Fibroblast of the conjunctiva (primary cell): Measurements from ENCODE around the gene CYTH1.
"Not testable (repeated sequence)": the region's sequence is repeated elsewhere in the genome, so short reads cannot be mapped to it uniquely, and the experiment has no call there.

Experiments used
- DNase-seq: peaks from one replicate; pipeline ENCODE4 v3.0.0-alpha.2; 2010; ENCODE audit warnings: low read depth

CYTH1 gene

DNA sequence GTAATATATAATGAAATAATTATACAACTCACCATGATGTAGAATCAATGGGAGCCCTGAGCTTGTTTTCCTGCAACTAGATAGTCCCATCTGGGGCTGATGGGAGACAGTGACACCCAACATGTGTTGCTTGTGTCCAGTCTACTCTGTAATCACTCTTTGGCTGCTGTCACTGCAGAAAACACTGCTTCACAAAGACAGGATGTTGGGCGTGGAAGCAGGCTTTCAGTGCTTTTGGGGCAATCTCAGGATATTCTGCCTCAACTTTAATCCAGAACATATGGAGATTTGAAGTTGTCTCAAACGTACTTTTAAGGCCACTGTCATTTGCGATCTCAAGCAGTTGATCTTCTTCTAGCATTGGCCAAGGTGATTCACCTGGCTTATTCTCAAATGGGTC, 94.9 kb downstream of the CYTH1 start:
- DNase-seq: no peak

DNA sequence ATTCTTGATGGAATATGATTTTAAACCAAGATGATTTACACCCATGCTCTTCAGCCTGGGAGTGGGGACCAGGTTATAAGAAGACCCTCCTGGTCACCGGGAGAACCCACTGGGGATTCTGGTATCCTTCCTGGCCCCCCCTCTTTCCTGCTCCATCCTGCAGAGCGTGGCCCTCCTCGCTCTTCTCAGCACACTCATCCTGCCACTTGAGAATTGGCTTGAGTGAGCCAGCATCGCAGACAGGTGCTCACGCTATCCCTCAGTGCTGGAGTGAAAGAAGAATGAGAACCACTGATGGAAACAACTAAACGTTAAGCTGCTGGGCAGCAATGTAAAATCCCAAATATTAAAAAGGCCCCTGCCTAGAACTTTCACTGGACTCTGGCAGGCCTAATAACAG, 98.0 kb downstream of the CYTH1 start:
- DNase-seq: no peak

DNA sequence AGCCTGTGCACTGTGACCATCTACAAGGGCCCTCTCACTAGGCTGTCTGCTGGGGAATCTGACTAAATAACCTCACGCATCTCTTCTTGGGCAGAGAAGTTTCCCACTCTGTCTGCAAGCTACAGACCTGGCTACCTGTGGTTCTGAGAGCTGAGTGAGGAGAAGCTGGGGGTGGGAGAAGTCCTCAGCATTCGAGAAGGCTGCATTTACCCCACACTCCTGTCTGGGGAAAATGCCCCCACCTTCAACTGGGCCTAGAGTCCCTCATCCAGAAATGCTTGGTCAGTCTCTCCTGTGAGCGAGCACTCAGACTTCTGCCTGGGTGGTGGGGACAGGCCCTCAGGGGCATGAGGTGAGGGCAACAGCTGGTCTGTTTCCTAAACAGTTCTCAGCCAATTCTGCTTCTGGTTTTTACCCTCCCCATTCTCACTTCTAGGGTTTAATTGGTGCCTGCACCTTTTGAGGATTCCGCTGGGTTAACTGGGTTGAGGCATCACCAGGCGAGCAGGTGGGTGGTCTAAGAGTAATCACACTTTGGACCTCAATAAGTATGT, 98.6 kb downstream of the CYTH1 start:
- no peak for DNase-seq

DNA sequence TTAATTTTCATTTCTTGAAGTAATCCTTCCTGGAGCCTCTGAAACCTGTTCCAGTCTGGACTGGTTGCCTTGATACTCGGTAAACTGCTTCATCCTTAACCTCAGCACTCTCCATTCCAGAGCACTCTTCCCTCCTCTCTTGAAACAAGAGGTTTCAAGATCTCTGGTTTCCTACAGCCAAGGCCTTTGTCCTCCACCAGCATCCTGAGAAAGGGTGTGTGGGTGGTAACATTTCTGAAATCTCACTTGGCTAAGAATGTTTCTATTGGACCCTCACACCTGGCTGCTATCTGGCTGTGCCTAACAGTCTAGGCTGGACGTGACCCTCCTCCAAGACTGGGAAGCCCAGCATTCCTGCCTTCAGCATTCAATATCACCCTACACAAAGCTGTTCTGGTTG, 99.7 kb downstream of the CYTH1 start:
- no peak for DNase-seq

DNA sequence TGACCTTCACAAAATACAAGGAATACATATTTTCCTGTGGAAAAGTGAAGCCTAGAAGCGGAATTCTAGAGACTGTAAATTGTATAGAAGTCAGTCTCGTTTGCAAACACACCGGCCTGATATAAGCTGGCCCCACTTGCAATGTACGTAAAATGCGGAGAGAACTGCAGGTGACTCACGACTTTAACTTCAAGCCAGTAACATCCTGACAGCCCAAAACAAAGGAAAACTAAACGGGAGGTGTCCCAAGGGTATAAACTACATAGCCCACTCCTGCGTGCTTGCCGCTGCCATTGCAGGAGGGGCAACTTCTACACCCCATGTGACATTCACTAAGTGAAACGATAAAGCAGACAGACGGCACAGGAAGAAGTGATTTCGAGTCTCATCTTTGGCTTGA, 101.6 kb downstream of the CYTH1 start:
- no peak for DNase-seq

DNA sequence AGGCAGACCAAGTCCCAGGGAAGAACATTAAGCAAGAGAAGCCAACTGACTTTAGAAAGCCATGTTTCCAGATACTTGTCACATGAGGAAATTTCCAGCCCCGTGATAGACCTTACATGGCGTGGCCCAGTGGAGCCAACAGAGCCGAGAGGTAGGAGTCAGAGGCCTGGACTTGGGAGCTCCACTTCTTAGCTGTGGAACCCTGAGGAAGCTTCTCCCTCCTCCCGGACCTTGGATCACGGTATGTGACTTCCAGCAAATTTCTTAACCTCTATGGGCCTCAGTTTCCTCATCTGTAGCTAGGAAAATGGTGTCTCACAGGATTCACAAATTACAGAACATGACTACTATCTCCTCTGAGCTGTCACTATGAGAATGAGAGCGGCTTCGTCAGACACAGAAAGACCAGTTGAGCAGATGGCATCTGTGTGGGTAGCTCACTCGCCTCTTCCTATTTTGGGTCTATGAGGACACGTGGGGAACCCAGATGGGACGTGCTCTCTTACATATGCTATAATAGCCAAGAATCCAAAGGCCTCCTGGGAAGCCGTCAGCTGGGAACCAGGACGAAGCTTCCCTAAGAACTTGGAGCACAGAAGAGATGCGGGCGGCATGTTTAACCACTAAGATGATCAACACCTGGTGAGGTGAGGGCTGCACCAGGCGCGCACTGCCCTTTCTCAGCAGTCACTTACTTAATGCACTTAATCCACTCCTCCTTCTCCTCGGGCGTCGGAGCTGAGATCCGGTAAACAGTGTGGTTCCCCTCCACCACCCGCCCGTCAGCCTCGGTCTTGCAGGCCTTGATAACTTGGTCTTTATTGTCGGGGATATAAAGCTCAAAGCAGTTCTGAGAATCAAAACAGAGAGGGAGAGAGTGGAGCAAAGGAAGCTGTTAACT, 102.3 kb downstream of the CYTH1 start:
- DNase-seq: no peak

DNA sequence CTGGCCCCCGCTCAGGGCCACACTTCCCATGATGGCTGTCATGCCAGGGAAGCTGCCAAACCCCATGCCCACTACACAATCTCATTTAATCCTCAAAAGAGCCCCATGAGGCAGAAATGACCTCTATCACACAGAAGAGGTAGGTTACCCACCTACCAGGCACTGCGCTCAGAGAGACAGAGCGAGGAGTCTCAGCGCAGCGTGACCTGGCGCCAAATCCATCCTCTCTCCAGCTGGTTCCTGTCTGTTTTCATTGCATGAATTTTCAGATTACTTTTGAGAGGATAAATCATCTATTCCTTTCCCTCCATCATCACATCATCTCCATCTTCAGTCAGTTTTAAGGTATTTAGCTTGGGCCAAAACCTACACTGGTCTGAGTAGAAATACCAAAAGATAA, 103.4 kb downstream of the CYTH1 start:
- DNase-seq: no peak

DNA sequence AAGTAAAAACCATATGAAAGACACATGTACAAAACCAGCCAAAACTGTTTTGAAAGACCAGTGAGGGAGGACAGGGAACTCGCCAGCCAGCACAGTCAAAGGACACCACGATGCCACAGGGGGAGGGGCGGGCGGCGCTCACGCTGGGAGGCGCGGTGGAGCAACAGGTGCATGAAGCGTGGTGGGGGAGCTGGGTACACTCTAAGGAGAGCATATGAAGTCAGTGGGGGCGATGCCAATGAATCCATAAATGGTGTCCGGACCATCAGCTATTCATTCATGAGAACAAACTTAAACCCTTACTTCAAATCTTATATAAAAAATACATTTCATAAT, 103.9 kb downstream of the CYTH1 start:
- DNase-seq: no peak

DNA sequence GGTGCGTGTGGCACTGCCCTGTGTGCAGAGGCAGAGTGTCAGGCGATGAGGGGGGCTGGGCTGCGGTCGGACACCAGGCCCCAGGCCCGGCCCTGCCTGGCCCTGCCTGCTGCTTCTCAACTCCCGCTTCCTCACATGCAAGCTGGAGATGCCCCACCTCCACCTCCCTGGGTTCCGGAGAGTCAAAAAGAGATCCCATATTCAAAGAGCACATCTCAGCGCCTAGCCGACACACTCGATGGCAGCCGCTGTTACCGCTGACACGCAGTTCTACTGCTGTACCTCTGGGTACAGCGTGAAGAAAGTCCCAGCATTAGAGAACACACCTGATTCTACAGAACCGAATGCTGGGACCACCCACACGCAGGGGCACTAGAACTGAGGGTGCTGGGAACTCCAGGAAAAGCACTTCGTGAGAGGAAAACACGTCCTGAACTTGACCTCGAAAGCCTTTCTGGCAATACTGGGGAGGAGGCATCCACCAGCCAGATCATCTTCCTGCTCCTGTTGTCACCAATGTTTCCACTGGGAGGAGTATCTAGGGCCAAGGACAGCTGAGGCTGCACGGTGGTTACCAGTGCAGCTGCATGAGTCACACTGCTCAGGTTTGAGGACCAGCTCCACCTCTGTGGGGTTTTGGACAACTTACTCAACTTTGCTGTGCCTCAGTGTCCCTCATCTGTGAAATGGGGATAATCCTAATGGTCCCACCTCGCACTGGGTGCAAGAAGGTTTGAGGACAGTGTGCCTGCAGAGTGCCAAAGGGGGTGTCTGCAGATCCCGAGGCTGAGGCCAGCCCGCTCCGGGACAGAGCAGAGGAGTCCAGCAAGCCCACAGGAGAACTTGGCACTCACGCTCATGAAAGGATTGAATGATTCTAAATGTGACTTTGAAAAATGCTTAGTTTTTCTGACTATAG, 104.5 kb downstream of the CYTH1 start:
- DNase-seq: no peak

DNA sequence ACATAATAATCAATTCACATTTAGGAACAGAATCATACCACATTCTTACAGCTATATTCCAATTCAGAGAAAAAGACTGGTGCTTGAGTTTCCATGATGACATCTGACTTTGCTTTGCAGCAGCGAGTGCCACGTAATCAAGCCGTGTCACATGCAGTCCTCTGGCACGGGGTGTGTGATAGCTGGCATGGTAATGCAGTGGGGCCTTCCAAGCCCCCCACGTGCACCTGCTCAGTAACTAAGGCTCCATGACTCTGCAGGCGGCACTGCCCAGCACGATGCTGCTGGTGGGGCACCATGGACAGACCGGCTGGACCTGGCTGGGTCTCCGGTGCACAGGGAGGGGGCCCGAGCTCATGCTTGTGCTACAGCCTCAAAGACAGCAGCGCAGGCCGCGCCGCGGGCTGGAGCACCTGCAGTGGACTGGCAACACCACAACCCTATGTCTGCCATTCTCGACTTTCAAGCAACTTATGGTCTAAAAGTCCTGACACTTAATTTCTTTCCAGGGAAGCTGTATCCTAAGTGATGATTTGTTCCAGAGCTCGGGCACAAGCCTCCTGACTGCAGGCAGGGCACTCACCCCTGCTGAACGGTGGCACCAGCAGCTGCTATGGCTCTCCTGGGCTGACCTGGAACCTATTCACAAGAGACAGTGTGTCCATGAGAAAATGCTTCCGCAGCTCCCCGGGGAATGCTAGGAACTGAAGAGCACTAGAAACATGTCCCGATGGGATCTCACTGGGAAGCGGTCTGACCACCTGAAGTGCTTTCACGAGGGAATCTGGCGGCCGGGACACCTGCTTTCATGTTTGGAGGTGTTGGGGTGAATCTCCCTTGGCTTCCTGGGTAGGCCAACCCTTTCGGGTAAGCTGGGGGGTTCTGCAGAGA, 105.4 kb downstream of the CYTH1 start:
- no peak for DNase-seq

DNA sequence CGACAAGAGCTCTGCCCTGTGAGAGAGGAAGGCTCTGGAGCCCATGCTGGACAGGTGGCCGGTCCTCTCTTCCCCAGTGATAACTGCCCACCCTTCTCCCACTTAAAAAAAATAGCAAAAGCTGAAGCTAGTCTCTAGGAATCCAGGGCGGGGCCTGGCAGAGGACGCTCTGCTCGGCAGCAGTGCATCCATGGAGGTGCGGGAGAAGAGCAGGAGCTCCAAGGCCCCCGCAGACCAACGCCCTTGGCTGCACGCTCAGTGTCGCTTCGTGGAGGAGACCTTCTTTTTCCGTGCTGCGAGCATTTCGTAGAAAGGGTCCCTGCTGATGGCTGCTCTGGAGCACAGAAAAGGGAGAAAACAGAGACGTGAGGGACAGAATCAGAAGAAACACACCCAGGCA, 106.2 kb downstream of the CYTH1 start:
- DNase-seq: no peak

DNA sequence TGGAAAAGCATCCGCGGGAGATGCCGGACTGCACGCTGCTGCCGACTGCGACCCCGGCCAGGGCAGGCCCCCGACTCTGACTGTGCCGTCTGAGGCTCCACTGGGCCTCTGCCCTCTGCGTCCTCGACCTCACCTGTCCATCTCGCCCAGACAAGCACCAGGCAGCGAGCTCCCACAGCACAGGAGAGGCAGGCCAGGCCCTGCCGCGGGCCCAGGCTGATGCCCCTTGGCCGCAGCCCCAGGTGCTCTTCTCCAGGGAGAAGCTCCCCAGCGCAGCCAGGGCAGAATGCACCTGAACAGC, 106.8 kb downstream of the CYTH1 start:
- no peak for DNase-seq

DNA sequence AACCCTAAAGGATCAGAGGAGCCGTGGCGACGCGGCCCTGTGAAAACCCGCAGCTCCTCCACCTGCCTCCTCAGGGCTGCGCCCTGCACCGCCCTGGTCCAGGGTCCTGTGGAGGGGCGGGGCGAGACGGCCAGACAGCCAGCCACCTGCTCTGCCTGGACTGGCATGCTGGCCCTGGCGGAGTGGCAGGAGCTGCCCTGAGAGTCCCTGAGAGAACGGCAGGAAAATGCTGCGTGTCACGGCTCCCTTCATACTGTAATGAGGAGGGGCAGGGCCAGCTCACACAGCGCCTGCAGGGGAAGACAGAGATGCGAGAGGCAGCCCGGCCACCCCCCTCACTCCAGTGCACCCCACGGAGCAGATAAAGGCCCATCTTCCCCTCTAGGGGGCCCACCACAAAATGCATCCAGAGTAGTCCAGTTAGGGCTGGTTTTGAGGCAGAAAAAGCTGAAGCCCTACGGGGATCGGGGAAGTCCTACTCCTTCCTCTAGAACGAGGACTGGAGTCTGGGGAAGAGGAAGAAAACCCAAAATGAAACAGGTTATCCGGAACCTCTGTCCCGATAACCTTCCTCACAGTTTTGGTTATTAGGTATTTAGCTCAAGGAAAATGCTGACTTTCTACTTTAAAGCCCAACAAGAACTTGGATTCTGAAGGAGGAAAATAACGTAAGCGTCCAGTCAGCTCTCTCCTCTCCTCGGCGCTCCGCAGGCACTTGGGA, 107.3 kb downstream of the CYTH1 start:
- DNase-seq: no peak

DNA sequence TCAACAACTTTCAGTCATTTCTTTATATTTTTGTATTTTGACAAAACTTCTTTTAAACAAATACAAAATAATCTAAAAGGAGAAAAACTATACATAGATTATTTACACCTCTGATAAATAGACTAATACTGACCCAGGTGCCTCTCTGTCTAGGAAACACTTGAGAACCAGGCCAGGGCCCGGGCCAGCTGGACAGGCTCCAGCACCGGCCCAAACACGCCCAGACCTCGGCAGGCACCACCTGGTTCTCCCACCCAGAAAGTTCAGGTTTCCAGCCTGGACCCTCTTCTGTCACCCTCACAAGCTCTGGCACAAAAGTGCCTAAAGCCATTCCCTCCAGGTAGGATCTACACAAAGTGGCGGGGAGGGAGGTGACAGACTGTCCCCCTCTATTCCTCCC, 107.9 kb downstream of the CYTH1 start:
- DNase-seq: no peak

DNA sequence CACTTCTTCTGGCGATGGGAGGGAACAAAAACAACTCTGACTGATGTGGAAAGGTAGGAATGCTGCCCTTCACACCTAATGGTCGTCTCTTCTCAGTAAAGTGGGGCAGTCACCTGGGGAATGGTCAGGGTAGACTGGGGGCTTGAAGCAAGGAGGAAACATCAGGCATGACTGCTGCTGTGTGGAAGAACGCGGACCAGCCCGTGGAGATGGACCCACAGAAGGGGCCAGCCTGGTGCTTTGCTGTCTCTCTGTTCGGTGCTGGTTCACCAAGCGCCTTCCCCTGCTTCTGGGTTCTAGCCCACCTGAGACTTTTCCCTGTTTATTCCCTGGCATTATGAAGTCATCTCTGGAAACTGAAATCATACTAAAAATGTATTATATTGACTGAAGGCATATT, 108.7 kb downstream of the CYTH1 start:
- DNase-seq: no peak

DNA sequence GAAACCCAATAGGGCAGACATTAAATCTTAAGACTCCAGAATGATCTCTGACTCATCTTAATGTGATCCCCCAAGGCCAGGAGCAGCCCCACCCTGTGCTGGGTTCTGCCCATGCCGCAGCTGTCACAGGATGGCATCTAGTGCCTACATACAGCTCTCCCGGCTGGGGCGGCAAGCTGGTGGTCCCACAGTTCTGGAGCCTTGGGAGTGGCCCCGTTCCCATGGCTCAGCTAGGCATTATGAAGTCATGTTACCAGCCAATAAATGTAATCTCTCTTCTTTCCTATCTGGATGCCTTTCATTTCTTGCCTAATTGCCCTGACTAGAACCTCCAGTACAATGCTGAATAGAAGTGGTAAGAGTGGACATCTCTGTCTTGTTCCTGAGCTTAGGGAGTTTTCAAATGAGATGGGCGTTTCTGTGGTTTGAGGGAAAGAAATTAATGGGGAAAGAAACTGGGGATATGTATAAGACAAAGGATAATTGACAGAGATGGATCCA, 109.2 kb downstream of the CYTH1 start:
- DNase-seq: no peak

DNA sequence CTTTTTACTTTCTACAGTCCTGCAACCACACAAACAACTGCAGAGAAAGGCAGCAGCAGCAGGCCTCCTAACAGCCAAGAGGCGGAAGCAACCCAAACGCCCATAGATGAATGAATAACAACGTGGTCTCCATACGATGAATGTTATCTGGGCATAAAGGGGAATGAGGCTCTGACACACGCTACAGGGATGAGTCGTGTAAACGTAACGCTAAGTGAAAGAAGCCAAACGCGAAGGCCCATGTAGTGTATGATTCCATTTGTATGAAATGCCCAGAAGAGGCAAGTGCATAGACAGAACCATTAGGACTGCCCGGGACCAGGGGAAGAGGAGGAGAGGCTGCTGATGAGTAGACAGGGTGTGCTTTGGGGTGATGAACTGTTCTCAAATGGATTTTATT, 110.1 kb downstream of the CYTH1 start:
- DNase-seq: no peak

DNA sequence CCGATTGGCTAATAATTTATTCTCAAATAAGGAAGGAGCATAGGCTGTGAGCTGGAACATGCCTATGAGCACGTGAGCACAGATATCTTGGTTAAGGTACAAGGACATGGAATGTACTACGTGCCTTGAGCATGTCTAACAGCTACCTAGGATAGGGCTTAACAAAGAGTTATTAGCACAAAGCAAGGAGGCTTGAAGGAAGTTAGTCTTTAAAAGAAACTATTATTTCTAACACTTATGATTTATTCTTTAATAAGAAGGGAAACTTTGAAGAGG, 110.4 kb downstream of the CYTH1 start:
- not testable (repeated sequence) for DNase-seq

DNA sequence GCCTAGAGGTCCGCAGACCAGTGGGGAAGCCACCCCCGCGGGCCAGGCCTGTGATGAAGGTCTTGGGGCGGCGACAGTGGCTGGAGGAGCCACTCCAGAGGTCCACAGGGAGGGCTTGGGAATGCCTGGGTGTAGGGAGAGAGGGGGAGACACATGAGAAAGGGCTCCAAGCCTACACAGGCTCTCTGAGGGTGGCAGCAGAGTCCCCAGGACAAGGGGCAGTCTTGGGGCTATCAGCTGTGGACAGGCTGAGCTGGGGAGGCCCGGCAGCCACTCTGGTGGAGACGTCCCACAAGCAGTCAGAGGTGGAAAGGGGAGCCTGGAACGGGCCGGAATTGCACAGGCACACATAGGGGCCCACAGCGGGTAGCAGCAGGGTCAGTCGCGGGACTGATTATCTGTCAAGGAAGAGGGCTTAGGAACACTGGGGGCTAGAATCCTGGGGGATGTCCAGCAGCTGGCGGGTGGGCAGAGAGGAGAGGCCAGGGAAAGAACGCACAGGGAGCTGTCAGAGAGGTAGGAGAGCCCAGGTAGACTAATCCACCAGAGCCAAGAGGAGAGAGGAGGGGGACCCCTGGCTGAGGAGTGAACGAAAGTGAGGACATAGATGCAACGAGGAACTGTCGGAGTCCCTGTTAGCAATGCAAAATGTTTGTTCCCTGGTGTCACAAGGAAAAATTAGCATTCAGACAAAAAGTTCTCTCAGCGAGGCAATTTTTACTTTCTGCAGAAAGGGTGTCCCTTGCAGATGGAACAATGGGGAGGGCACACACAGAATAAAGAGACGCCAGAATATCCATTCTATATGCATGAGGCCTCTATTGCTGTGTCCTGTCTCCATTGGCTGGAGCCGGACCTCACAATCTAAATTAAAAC, 111.0 kb downstream of the CYTH1 start:
- DNase-seq: no peak

DNA sequence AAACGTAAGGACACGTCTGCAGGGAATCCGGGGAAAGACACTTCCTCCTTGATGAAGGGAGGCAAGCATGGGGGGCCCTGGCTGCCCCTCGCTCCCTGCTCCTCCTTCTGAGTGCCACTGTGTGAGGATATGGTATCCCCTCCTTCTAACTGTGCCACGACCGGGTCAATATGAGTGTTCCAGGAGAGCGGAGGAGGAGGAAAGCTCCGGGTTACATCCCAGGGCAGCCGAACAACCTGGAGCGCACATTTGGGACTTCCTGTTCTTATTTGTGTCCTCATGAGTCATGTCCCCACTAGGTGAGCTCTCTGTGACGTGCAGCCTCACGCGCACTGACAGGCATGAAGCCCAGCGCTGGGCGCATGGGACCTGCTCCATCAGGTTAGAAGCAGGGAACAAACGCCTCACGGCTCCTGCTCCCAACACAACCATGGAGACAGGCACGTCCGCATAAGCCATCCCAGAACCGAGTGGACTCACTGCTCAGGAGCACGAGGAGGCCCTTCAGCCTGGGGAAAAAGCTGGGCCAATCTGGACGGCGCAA, 112.0 kb downstream of the CYTH1 start:
- DNase-seq: no peak
